Mesenchymal stem cell (in vitro differentiated cells and primary cell): Measurements from ENCODE around the gene AK2.

Experiments
- DNase-seq: peaks from one replicate; pipeline ENCODE4 v3.0.0-alpha.2; 2013
- H2AFZ ChIP-seq: one replicate; pipeline ENCODE4 v1.6.1; 2013; ENCODE audit warnings: low read depth, mild to moderate bottlenecking, control low read depth, inconsistent platforms, low read length, moderate library complexity
- H2AK5ac ChIP-seq: 2 replicates; pipeline ENCODE4 v1.6.1; 2013; ENCODE audit warnings: low read length, moderate library complexity, mild to moderate bottlenecking, inconsistent platforms; ENCODE audit not compliant: severe bottlenecking
- H2BK120ac ChIP-seq: one replicate; pipeline ENCODE4 v1.6.1; 2013; ENCODE audit warnings: low read depth, mild to moderate bottlenecking, inconsistent platforms, low read length, moderate library complexity
- H2BK12ac ChIP-seq, 2 experiments: one replicate each; pipeline ENCODE4 v1.6.1; 2013; ENCODE audit warnings: inconsistent platforms in 2 of 2, low read length in 2 of 2, mild to moderate bottlenecking in 2 of 2, moderate library complexity in 2 of 2, control low read depth in 1 of 2
- H2BK15ac ChIP-seq: one replicate; pipeline ENCODE4 v1.6.1; 2013; ENCODE audit warnings: mild to moderate bottlenecking, low read depth, inconsistent platforms; ENCODE audit not compliant: poor library complexity, severe bottlenecking
- H2BK5ac ChIP-seq: 2 replicates; pipeline ENCODE4 v1.6.1; 2013; ENCODE audit warnings: low read depth, mild to moderate bottlenecking, low read length, control low read depth, inconsistent platforms; ENCODE audit not compliant: poor library complexity, severe bottlenecking
- H3K14ac ChIP-seq, 2 experiments: one replicate each; pipeline ENCODE4 v1.6.1; 2013; ENCODE audit warnings: inconsistent platforms in 2 of 2, low read length in 2 of 2, control low read depth in 1 of 2, mild to moderate bottlenecking in 1 of 2, moderate library complexity in 1 of 2
- H3K18ac ChIP-seq, 2 experiments: one replicate each; pipeline ENCODE4 v1.6.1; 2013; ENCODE audit warnings: inconsistent platforms in 2 of 2, low read length in 2 of 2, control low read depth in 1 of 2, low read depth in 1 of 2, mild to moderate bottlenecking in 1 of 2
- H3K23ac ChIP-seq, 2 experiments: one replicate each; pipeline ENCODE4 v1.6.1; 2013; ENCODE audit warnings: inconsistent platforms in 2 of 2, low read length in 2 of 2, mild to moderate bottlenecking in 2 of 2, moderate library complexity in 2 of 2, control low read depth in 1 of 2
- H3K27ac ChIP-seq: 2 replicates; pipeline ENCODE4 v1.5.1; 2013; ENCODE audit warnings: mild to moderate bottlenecking, moderate library complexity, low read length, control low read depth, inconsistent platforms; ENCODE audit not compliant: poor library complexity, severe bottlenecking
- H3K27me3 ChIP-seq, 2 experiments: 2 replicates each; pipeline versions ENCODE4 v1.6.1 to v1.7.0; 2013; ENCODE audit warnings: low read length in 2 of 2, mild to moderate bottlenecking in 2 of 2, moderate library complexity in 2 of 2, control low read depth in 1 of 2, inconsistent platforms in 1 of 2; ENCODE audit not compliant: control insufficient read depth in 1 of 2, insufficient read depth in 1 of 2
- H3K36me3 ChIP-seq, 2 experiments: 2 replicates each; pipeline versions ENCODE4 v1.6.1 to v1.7.0; 2013; ENCODE audit warnings: low read length in 2 of 2, control low read depth in 1 of 2, inconsistent platforms in 1 of 2, low read depth in 1 of 2, mild to moderate bottlenecking in 1 of 2; ENCODE audit not compliant: insufficient read depth in 2 of 2, control insufficient read depth in 1 of 2
- H3K4ac ChIP-seq, 2 experiments: one replicate each; pipeline ENCODE4 v1.6.1; 2013; ENCODE audit warnings: inconsistent platforms in 2 of 2, low read length in 2 of 2, mild to moderate bottlenecking in 2 of 2, moderate library complexity in 2 of 2, control low read depth in 1 of 2, low read depth in 1 of 2
- H3K4me1 ChIP-seq: 2 replicates; pipeline ENCODE4 v1.6.1; 2013; ENCODE audit warnings: low read depth, low read length, control low read depth; ENCODE audit not compliant: control insufficient read depth, insufficient read depth
- H3K4me2 ChIP-seq: 2 replicates; pipeline ENCODE4 v1.6.1; 2013; ENCODE audit warnings: low read length, mild to moderate bottlenecking, inconsistent platforms; ENCODE audit not compliant: poor library complexity, severe bottlenecking
- H3K4me3 ChIP-seq, 2 experiments: 2 replicates each; pipeline versions ENCODE4 v1.5.1 to v1.7.0; 2013; ENCODE audit warnings: low read length in 2 of 2, mild to moderate bottlenecking in 2 of 2, control low read depth in 1 of 2, low read depth in 1 of 2; ENCODE audit not compliant: insufficient read depth in 1 of 2
- H3K79me1 ChIP-seq: replicated peaks from 2 replicates; pipeline ENCODE4 v1.6.1; 2013; ENCODE audit warnings: mild to moderate bottlenecking, control low read depth, low read length, inconsistent platforms; ENCODE audit not compliant: poor library complexity, severe bottlenecking
- H3K9ac ChIP-seq: 2 replicates; pipeline ENCODE4 v1.7.0; 2013; ENCODE audit warnings: mild to moderate bottlenecking, low read length, moderate library complexity
- H3K9me3 ChIP-seq: 2 replicates; pipeline ENCODE4 v1.7.0; 2013; ENCODE audit warnings: mild to moderate bottlenecking, low read length; ENCODE audit not compliant: control insufficient read depth
- H4K8ac ChIP-seq: one replicate; pipeline ENCODE4 v1.6.1; 2013; ENCODE audit warnings: inconsistent platforms, mild to moderate bottlenecking, low read length, moderate library complexity
- H4K91ac ChIP-seq: one replicate; pipeline ENCODE4 v1.6.1; 2013; ENCODE audit warnings: mild to moderate bottlenecking, low read length, inconsistent platforms
- WGBS: methylation state at CpG from one replicate; pipeline ENCODE4 v1.1.7; 2013; ENCODE audit warnings: mixed read lengths; 5-methylcytosine and 5-hydroxymethylcytosine counted together

The AK2 gene

DNA sequence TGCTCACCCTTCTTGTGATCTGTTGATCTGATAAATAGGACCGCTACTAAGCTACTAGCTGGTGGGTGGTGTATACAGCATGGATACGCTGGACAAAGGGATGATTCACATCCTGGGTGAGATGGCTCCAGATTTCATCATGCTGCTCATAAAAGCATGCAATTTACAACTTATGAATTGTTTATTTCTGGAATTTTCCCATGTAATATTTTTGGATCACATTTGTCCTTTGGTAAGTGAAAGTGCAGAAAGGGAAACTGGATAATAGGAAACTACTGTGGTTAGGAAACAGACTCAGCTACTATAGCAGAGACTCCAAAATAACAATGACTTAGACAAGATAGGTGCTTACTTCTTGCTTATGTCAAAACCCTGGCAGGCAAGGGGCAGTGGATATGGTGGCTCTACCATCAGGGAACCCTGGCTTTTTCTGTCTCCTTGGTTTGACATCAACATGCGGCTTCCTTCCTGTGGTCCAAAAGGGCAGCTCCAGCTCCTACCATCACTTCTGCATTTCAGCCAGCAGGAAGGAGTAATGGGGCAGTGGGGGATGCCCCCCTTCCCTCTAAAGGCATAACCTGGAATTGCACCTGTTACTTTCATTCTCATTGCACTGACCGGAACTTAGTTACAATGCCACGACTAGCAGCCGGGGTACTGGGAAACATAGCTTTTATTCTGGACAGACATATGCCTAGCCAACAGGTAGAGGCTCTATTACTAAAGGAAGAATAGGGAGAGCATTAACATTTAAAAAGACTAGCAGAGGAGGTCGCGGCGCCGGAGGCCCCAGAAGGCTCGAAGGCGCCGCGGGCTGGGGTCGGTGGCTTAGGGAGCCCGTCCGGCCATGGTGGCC is 13.8 kb upstream of the AK2 start:
- H3K14ac ChIP-seq: no peak overlapping the region
- no peak overlapping the region for H2AK5ac ChIP-seq
- no peaks in the 10 kb centered on the region for H3K79me1 ChIP-seq
- H3K4me1 ChIP-seq: peaks cover 8% of the 10 kb centered on the region
- no peak overlapping the region for H3K27ac ChIP-seq
- no peaks in the 10 kb centered on the region for H3K9me3 ChIP-seq
- H3K4ac ChIP-seq: no peak overlapping the region
- H4K8ac ChIP-seq: peak overlapping the region; percentile 60
- no peaks in the 10 kb centered on the region for H3K36me3 ChIP-seq
- H3K4me2 ChIP-seq: no peak overlapping the region
- peak; percentile 58 for DNase-seq
- no peak overlapping the region for H3K4me3 ChIP-seq
- H3K27me3 ChIP-seq: no peaks in the 10 kb centered on the region
- no peak overlapping the region for H2BK120ac ChIP-seq
- H2BK12ac ChIP-seq: no peak overlapping the region
- H2BK15ac ChIP-seq: no peak overlapping the region
- H4K91ac ChIP-seq: peak overlapping the region; percentile 68
- no peak overlapping the region for H3K23ac ChIP-seq
- H3K9ac ChIP-seq: peak overlapping the region; percentile 74
- H2BK5ac ChIP-seq: no peak overlapping the region
- 79% methylated on average over 6 of the region's 17 CpGs for WGBS
- no peak overlapping the region for H3K18ac ChIP-seq
- H2AFZ ChIP-seq: no peak overlapping the region

- Histone ChIP-seq H3K27ac (no peak overlapping the region), H2AK5ac (peak overlapping the region; percentile 73), H2BK120ac (no peak overlapping the region), H2BK5ac (no peak overlapping the region), H3K18ac (peak overlapping the region in 1 of 2 experiments; percentile 8), H3K27me3 (no peaks in the 10 kb centered on the region), H3K9ac (peak overlapping the region; percentile 74), H2BK15ac (no peak overlapping the region), H3K23ac (no peak overlapping the region), H2AFZ (no peak overlapping the region), H4K91ac (no peak overlapping the region), H3K4ac (no peak overlapping the region), H3K4me1 (peaks cover 5% of the 10 kb centered on the region), H3K9me3 (no peaks in the 10 kb centered on the region), H3K4me2 (no peak overlapping the region), H3K4me3 (no peak overlapping the region), H4K8ac (peak overlapping the region; percentile 41), H2BK12ac (no peak overlapping the region), H3K36me3 (no peaks in the 10 kb centered on the region), H3K14ac (no peak overlapping the region), H3K79me1 (no peaks in the 10 kb centered on the region)
- WGBS: 89% methylated on average over 7 of the region's 7 CpGs
- DNase-seq: no peak
Observed at GRCh38 chr1:33049371-33049770, 12.7 kb upstream of the AK2 start.

GRCh38 chr1:33048426-33048825 is 11.7 kb upstream of the AK2 start:
- no peak overlapping the region for H2AK5ac ChIP-seq
- no peaks in the 10 kb centered on the region for H3K36me3 ChIP-seq
- H3K4me3 ChIP-seq: no peak overlapping the region
- no peak overlapping the region for H3K4ac ChIP-seq
- no peak overlapping the region for H4K8ac ChIP-seq
- WGBS: 100% methylated on average over 3 of the region's 3 CpGs
- no peak overlapping the region for H3K18ac ChIP-seq
- no peak overlapping the region for H3K14ac ChIP-seq
- H3K23ac ChIP-seq: no peak overlapping the region
- no peak overlapping the region for H3K4me2 ChIP-seq
- H3K27me3 ChIP-seq: no peaks in the 10 kb centered on the region
- no peaks in the 10 kb centered on the region for H3K9me3 ChIP-seq
- no peak for DNase-seq
- no peak overlapping the region for H2BK120ac ChIP-seq
- H2BK12ac ChIP-seq: no peak overlapping the region
- no peak overlapping the region for H4K91ac ChIP-seq
- H2BK5ac ChIP-seq: no peak overlapping the region
- no peak overlapping the region for H2BK15ac ChIP-seq
- no peaks in the 10 kb centered on the region for H3K79me1 ChIP-seq
- H3K4me1 ChIP-seq: peaks cover 5% of the 10 kb centered on the region
- no peak overlapping the region for H3K9ac ChIP-seq
- no peak overlapping the region for H3K27ac ChIP-seq
- H2AFZ ChIP-seq: no peak overlapping the region

DNA sequence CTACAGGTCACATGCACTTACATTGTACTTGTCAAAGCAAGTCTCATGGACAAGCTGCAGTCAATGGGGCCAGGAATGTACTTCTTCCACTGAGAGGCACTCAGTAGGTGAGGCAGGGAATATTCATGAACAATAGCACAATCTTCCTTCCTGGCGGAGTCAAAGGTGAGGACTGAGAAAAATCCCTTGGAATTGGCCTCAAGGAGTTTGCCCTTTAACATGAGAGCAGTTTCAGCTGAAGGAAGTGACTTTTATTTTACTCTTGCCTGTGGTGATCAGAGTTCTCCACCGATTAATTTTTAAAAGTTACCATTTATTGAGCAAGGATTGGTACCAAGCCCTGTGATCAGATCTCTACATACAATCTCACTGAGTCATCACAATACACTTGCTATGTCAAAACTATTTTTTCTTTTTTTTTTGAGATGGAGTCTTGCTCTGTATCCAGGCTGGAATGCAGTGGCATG is 11.2 kb upstream of the AK2 start:
- Histone ChIP-seq H2AFZ (no peak overlapping the region), H3K4ac (no peak overlapping the region), H4K91ac (no peak overlapping the region), H3K9ac (no peak overlapping the region), H3K23ac (no peak overlapping the region), H3K36me3 (no peaks in the 10 kb centered on the region), H3K4me2 (no peak overlapping the region), H2BK12ac (no peak overlapping the region), H3K79me1 (no peaks in the 10 kb centered on the region), H2BK120ac (no peak overlapping the region), H3K4me3 (no peak overlapping the region), H2BK5ac (no peak overlapping the region), H2BK15ac (no peak overlapping the region), H3K14ac (no peak overlapping the region), H3K18ac (no peak overlapping the region), H2AK5ac (no peak overlapping the region), H4K8ac (no peak overlapping the region), H3K27me3 (no peaks in the 10 kb centered on the region), H3K4me1 (peaks cover 5% of the 10 kb centered on the region), H3K27ac (no peak overlapping the region), H3K9me3 (no peaks in the 10 kb centered on the region)
- WGBS: 87% methylated on average over 2 of the region's 2 CpGs
- no peak for DNase-seq
